ENCODE results near the gene CDS1. TPM values are rescaled to one million over a fixed set of nuclear protein-coding genes. Genes with fewer than 3 reads are reported as not detected.
A peak's percentile ranks its signal among the peaks of the same experiment; 100 is the strongest.

Gene CDS1
- total RNA-seq, 4 donors from 2014 or later: 0.59 to 8.8 (median 3.7) TPM; not detected in 1

- H3K27me3 ChIP-seq: no peaks in the 10 kb centered on the region
- no peaks in the 10 kb centered on the region for H3K36me3 ChIP-seq
- no peaks in the 10 kb centered on the region for H3K9me3 ChIP-seq
- intact Hi-C loops (cut with DNase I; ENCODE audit: low total_unique reads): no loop called here
- no peak for TF ChIP-seq POLR2A (IDR thresholded peaks at IDR 0.05)
- TF ChIP-seq, protein P1, sequence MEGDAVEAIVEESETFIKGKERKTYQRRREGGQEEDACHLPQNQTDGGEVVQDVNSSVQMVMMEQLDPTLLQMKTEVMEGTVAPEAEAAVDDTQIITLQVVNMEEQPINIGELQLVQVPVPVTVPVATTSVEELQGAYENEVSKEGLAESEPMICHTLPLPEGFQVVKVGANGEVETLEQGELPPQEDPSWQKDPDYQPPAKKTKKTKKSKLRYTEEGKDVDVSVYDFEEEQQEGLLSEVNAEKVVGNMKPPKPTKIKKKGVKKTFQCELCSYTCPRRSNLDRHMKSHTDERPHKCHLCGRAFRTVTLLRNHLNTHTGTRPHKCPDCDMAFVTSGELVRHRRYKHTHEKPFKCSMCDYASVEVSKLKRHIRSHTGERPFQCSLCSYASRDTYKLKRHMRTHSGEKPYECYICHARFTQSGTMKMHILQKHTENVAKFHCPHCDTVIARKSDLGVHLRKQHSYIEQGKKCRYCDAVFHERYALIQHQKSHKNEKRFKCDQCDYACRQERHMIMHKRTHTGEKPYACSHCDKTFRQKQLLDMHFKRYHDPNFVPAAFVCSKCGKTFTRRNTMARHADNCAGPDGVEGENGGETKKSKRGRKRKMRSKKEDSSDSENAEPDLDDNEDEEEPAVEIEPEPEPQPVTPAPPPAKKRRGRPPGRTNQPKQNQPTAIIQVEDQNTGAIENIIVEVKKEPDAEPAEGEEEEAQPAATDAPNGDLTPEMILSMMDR (IDR thresholded peaks at IDR 0.05): no peak
- no peak overlapping the region for H3K27ac ChIP-seq
- H3K4me1 ChIP-seq: no peaks in the 10 kb centered on the region
- DNase-seq: no peak
- H3K4me3 ChIP-seq: no peak overlapping the region
Observed at GRCh38 chr4:84666439-84666838, 83.5 kb downstream of the CDS1 start.

DNA sequence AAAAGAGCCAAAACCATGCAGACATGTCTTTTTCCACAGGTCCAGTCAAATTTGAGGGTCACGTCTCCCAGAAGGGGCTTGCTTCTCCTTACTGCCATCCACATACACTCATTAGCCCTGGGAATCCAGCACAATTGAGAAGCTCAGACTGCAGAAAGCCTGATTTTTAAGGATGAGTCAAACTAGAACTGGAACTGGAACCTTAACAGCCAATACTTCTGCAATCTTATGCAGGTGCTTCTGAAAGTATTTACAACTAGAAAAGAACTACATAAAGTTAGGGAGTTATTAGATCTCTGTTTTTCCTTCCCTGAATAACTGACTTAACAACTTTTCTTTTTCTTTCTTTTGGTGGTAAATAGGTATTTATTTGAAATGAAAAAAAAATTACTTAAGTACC lies 86.3 kb downstream of the CDS1 start:
- H3K4me3 ChIP-seq: no peak overlapping the region
- intact Hi-C loops (cut with DNase I; ENCODE audit: low total_unique reads): no loop called here
- H3K27ac ChIP-seq: no peak overlapping the region
- H3K4me1 ChIP-seq: no peaks in the 10 kb centered on the region
- no peaks in the 10 kb centered on the region for H3K36me3 ChIP-seq
- no peaks in the 10 kb centered on the region for H3K9me3 ChIP-seq
- no peaks in the 10 kb centered on the region for H3K27me3 ChIP-seq
- TF ChIP-seq, protein P1 (IDR thresholded peaks at IDR 0.05): no peak
- TF ChIP-seq POLR2A (IDR thresholded peaks at IDR 0.05): no peak
- no peak for DNase-seq

GRCh38 chr4:84672177-84672576 lies 89.2 kb downstream of the CDS1 start:
- intact Hi-C loops (cut with DNase I; ENCODE audit: low total_unique reads): no loop called here

DNA sequence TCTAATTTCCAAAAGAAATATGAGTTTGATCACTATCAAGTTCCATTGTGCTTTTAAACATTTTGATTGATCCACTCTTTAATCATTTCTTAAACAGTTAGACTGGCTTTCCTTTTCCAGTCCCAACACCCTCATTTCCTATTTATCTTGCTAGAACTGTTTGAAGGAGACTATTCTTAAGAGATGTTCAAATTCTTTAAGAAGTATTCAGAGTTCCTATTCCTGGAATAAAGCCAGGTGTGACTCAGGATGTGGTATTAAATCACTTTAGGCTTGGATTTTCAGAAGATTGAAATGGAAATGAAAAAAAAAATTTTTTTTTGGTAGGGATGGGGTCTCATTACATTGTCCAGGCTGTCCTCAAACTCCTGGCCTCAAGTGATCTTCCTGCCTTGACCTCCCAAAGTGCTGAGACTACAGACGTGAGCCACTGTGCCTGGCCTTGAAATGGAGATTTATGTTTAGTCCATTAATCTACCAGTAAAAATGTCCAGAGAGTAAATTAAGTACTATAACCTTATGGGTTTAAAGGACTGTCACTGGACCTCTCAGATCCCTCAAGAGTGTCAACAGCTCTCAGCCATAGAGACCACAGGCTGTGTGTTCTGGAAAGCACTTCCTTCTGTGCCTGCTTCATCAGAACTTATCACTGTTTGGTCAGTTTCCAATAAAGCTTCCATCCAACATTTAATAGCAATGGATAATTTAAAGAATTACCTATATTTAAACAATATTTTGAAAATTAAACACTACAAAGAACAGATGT lies 90.7 kb downstream of the CDS1 start:
- H3K4me1 ChIP-seq: no peaks in the 10 kb centered on the region
- H3K27me3 ChIP-seq: no peaks in the 10 kb centered on the region
- H3K9me3 ChIP-seq: no peaks in the 10 kb centered on the region
- H3K36me3 ChIP-seq: no peaks in the 10 kb centered on the region
- H3K4me3 ChIP-seq: no peak overlapping the region
- intact Hi-C loops (cut with DNase I; ENCODE audit: low total_unique reads): no loop called here
- TF ChIP-seq, protein P1 (IDR thresholded peaks at IDR 0.05): no peak
- no peak for TF ChIP-seq POLR2A (IDR thresholded peaks at IDR 0.05)
- no peak for DNase-seq
- peak overlapping the region in 1 of 2 donors; percentile 5 for H3K27ac ChIP-seq

More at GRCh38 chr4:84672177-84672576, 89.2 kb downstream of the CDS1 start:
- no peak overlapping the region for H3K4me3 ChIP-seq
- no peak overlapping the region for H3K27ac ChIP-seq
- no peaks in the 10 kb centered on the region for H3K27me3 ChIP-seq
- TF ChIP-seq POLR2A (IDR thresholded peaks at IDR 0.05): no peak
- TF ChIP-seq, protein P1 (IDR thresholded peaks at IDR 0.05): no peak
- no peaks in the 10 kb centered on the region for H3K4me1 ChIP-seq
- DNase-seq: no peak
- H3K36me3 ChIP-seq: no peaks in the 10 kb centered on the region
- H3K9me3 ChIP-seq: no peaks in the 10 kb centered on the region

DNA sequence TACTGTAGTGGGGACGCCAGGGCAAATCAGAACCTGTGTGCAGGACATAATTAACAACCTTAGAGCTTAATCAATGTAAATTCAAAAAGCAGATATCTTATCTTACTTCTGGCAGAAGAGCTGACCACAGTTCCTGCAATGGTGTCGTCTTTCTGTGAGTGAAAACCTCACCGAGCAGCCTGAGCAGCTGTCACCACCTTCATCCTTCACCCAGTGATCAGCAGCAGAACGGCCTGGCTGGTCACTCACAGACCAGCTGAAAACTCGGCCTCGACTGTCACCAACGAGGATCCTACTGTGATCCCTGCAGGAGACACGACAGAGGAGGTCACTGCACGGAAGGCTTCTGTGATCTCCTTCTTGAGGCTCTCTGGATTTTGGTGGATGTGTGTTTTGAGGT lies 94.2 kb downstream of the CDS1 start:
- H3K4me3 ChIP-seq: no peak overlapping the region
- no peaks in the 10 kb centered on the region for H3K36me3 ChIP-seq
- TF ChIP-seq POLR2A (IDR thresholded peaks at IDR 0.05): no peak
- H3K9me3 ChIP-seq: no peaks in the 10 kb centered on the region
- no peak overlapping the region for H3K27ac ChIP-seq
- no peaks in the 10 kb centered on the region for H3K4me1 ChIP-seq
- intact Hi-C loops (cut with DNase I; ENCODE audit: low total_unique reads): no loop called here
- DNase-seq: no peak
- no peaks in the 10 kb centered on the region for H3K27me3 ChIP-seq

All from uterus (tissue), 4 donors.